ENCODE results near the gene MAOA.

MAOA gene

GRCh38 chrX:43646800-43647199 is 9.3 kb upstream of the MAOA start:
- no peaks in the 10 kb centered on the region for H3K36me3 ChIP-seq (ENCODE audit: control insufficient read depth in 2 of 2, insufficient read depth in 1 of 2, low read length in 2 of 2)
- POLR2A ChIA-PET = no interaction called here
- H3K4me1 ChIP-seq (ENCODE audit: control insufficient read depth, insufficient read depth, low read length) = peaks cover 2% of the 10 kb centered on the region; the same call in 1 of the 2 replicates
- H3K27ac ChIP-seq (ENCODE audit: extremely low read depth, low read depth, low read length) = no peak overlapping the region
- no peaks in the 10 kb centered on the region for H3K9me3 ChIP-seq (ENCODE audit: control insufficient read depth, insufficient read depth, low read depth, low read length)
- TF ChIP-seq ZBTB17 (tag by site-specific recombination; IDR thresholded peaks at IDR 0.05) (no peak), ZNF596 (tag by site-specific recombination; IDR thresholded peaks at IDR 0.05) (no peak), MEIS1 (CRISPR knock-in tag; IDR thresholded peaks at IDR 0.05; ENCODE audit: borderline replicate concordance) (no peak), ZNF169 (tag by site-specific recombination; IDR thresholded peaks at IDR 0.05) (no peak), BCL6B (tag by site-specific recombination; IDR thresholded peaks at IDR 0.05) (no peak), ZNF777 (tag by site-specific recombination; IDR thresholded peaks at IDR 0.05; ENCODE audit: borderline replicate concordance) (no peak), ZNF324 (tag by site-specific recombination; IDR thresholded peaks at IDR 0.05) (no peak)
- CTCF ChIA-PET = no interaction called here
- H3K4me3 ChIP-seq (ENCODE audit: low read depth, low read length) = no peak overlapping the region

- Histone ChIP-seq H3K9me3 (ENCODE audit: control insufficient read depth, insufficient read depth, low read depth, low read length) (no peaks in the 10 kb centered on the region), H3K36me3 (ENCODE audit: control insufficient read depth in 2 of 2, insufficient read depth in 1 of 2, low read length in 2 of 2) (no peaks in the 10 kb centered on the region), H3K27ac (ENCODE audit: extremely low read depth, low read depth, low read length) (peak overlapping the region; percentile 96), H3K4me3 (ENCODE audit: low read depth, low read length) (peak overlapping the region; percentile 44), H3K4me1 (ENCODE audit: control insufficient read depth, insufficient read depth, low read length) (no peaks in the 10 kb centered on the region)
- CTCF ChIA-PET = interaction anchor here (0.7 to 2.1 kb wide), 3 partner anchors 9 to 81 kb away, joined by 3 to 8 read pairs (median 4); no protein-coding TSS in a partner anchor
- POLR2A ChIA-PET = interaction anchor here (1.0 to 2.0 kb wide), 2 partner anchors 48 to 53 kb away, joined by 3 to 6 read pairs; no protein-coding TSS in a partner anchor
- TF ChIP-seq ZNF629 (tag by site-specific recombination; IDR thresholded peaks at IDR 0.05) (peak; percentile 80), GFI1B (tag by site-specific recombination; IDR thresholded peaks at IDR 0.05) (no peak), ZNF404 (tag by site-specific recombination; IDR thresholded peaks at IDR 0.05) (no peak), ZNF514 (tag by site-specific recombination; IDR thresholded peaks at IDR 0.05) (no peak), SP2 (tag by site-specific recombination; IDR thresholded peaks at IDR 0.05) (peak; percentile 63), GLI4 (tag by site-specific recombination; IDR thresholded peaks at IDR 0.05) (no peak), GLIS1 (tag by site-specific recombination; IDR thresholded peaks at IDR 0.05) (no peak), ZNF670 (tag by site-specific recombination; IDR thresholded peaks at IDR 0.05; ENCODE audit: low read depth) (no peak), ZBTB48 (tag by site-specific recombination; IDR thresholded peaks at IDR 0.05) (no peak), ZNF473 (tag by site-specific recombination; IDR thresholded peaks at IDR 0.05) (no peak), AEBP2 (tag by site-specific recombination; IDR thresholded peaks at IDR 0.05; ENCODE audit: borderline replicate concordance) (no peak), ZNF16 (tag by site-specific recombination; IDR thresholded peaks at IDR 0.05; ENCODE audit: low read depth) (no peak), ZEB2 (tag by site-specific recombination; IDR thresholded peaks at IDR 0.05) (0 out of 2 replicates have a peak, but pooled peaks have one; percentile 19), ZNF488 (tag by site-specific recombination; IDR thresholded peaks at IDR 0.05) (no peak), ZNF138 (tag by site-specific recombination; IDR thresholded peaks at IDR 0.05; ENCODE audit: borderline replicate concordance) (no peak), ZNF184 (tag by site-specific recombination; IDR thresholded peaks at IDR 0.05) (no peak), SP3 (tag by site-specific recombination; IDR thresholded peaks at IDR 0.05) (peak; percentile 80), KLF8 (tag by site-specific recombination; IDR thresholded peaks at IDR 0.05) (peak; percentile 57; the same call in 1 of the 2 replicates), SP7 (tag by site-specific recombination; IDR thresholded peaks at IDR 0.05) (peak; percentile 47), ZNF335 (tag by site-specific recombination; conservative IDR thresholded peaks at IDR 0.05) (peak; percentile 54), ZNF843 (tag by site-specific recombination; IDR thresholded peaks at IDR 0.05) (peak; percentile 41; the same call in 1 of the 2 replicates), KLF10 (tag by site-specific recombination; IDR thresholded peaks at IDR 0.05) (peak; percentile 41; the same call in 1 of the 2 replicates), YY1 (tag by site-specific recombination; IDR thresholded peaks at IDR 0.05) (no peak), PATZ1 (tag by site-specific recombination; IDR thresholded peaks at IDR 0.05) (no peak), ZBTB21 (tag by site-specific recombination; IDR thresholded peaks at IDR 0.05) (peak; percentile 79)
These were observed 1.5 kb upstream of the MAOA start for GRCh38 chrX:43654431-43655150.
